Endothelial cell of umbilical vein (primary cell): Measurements from ENCODE around the gene CDK5RAP2.

Source experiments
- EZH2 ChIP-seq: IDR thresholded peaks from 2 replicates; pipeline ENCODE4 v1.6.1; 2012; ENCODE audit warnings: borderline replicate concordance, low read depth, mild to moderate bottlenecking, moderate library complexity, low read length, inconsistent platforms; ENCODE audit not compliant: severe bottlenecking
- FOS ChIP-seq: IDR thresholded peaks from 2 replicates; pipeline ENCODE4 v1.6.1; 2011; ENCODE audit warnings: mild to moderate bottlenecking, low read length, moderate library complexity, borderline replicate concordance; ENCODE audit not compliant: insufficient read depth
- GATA2 ChIP-seq: IDR thresholded peaks from 2 replicates; pipeline ENCODE4 v1.7.0; 2011; ENCODE audit warnings: low read depth, mild to moderate bottlenecking, moderate library complexity, mixed read lengths, low read length; ENCODE audit not compliant: insufficient read length, insufficient read depth
- JUN ChIP-seq: IDR thresholded peaks from 2 replicates; pipeline ENCODE4 v1.6.1; 2011; ENCODE audit warnings: borderline replicate concordance, low read depth; ENCODE audit not compliant: insufficient read length, insufficient read depth
- POLR2A ChIP-seq: IDR thresholded peaks from 2 replicates; pipeline ENCODE4 v1.6.1; 2012; ENCODE audit warnings: low read depth, mild to moderate bottlenecking, control low read depth, low read length
- POLR2AphosphoS5 ChIP-seq: IDR thresholded peaks from 2 replicates; pipeline ENCODE4 v1.6.1; 2012; ENCODE audit warnings: low read depth, mild to moderate bottlenecking, control low read depth, low read length, moderate library complexity; ENCODE audit not compliant: insufficient read depth
- TF ChIP-seq, protein P1 (sequence below), 2 donors: IDR thresholded peaks; 1 replicate in 1 of 2; 2 replicates in 1 of 2; pipeline ENCODE4 v1.5.1; 2011; ENCODE audit warnings: low read length in 2 of 2, mild to moderate bottlenecking in 2 of 2, moderate library complexity in 2 of 2, control low read depth in 1 of 2, inconsistent platforms in 1 of 2, low read depth in 1 of 2; ENCODE audit not compliant: insufficient read depth in 1 of 2; ENCODE audit errors: extremely low read depth in 1 of 2
- TF ChIP-seq, protein P2 (sequence below): IDR thresholded peaks from 2 replicates; pipeline ENCODE4 v1.6.1; 2011; ENCODE audit not compliant: insufficient read depth, insufficient read length

DNA sequence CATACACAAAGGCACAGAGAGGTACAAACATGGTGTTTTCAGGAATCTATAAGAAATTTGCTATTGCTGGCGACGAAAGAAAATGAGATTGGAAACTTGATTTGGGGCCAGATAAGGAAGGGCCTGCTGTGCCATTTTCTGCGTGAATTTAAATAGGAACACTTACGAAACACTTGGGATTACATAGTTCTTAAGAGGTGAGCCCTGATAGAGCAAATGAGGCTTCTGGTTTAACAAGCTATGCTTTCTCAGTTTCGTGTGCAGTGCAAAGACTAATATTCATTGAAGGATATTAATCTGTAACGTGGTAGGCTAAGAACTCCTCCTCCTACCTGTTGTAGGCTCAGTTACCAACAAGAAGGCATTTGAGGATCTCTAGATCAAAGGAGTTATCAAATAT lies 93.1 kb downstream of the CDK5RAP2 start:
- TF ChIP-seq, protein P1, sequence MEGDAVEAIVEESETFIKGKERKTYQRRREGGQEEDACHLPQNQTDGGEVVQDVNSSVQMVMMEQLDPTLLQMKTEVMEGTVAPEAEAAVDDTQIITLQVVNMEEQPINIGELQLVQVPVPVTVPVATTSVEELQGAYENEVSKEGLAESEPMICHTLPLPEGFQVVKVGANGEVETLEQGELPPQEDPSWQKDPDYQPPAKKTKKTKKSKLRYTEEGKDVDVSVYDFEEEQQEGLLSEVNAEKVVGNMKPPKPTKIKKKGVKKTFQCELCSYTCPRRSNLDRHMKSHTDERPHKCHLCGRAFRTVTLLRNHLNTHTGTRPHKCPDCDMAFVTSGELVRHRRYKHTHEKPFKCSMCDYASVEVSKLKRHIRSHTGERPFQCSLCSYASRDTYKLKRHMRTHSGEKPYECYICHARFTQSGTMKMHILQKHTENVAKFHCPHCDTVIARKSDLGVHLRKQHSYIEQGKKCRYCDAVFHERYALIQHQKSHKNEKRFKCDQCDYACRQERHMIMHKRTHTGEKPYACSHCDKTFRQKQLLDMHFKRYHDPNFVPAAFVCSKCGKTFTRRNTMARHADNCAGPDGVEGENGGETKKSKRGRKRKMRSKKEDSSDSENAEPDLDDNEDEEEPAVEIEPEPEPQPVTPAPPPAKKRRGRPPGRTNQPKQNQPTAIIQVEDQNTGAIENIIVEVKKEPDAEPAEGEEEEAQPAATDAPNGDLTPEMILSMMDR (IDR thresholded peaks at IDR 0.05; ENCODE audit: extremely low read depth in 1 of 2, insufficient read depth in 1 of 2, low read depth in 1 of 2, low read length in 2 of 2): no peak
- TF ChIP-seq POLR2AphosphoS5 (no peak), EZH2 (no peak), POLR2A (no peak), GATA2 (no peak), JUN (no peak), FOS (no peak)
- TF ChIP-seq, protein P2, sequence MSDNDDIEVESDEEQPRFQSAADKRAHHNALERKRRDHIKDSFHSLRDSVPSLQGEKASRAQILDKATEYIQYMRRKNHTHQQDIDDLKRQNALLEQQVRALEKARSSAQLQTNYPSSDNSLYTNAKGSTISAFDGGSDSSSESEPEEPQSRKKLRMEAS: no peak
